GM12864 (cell line): ENCODE results near the gene MID1.

Experiments used
- DNase-seq: peaks from one replicate; pipeline ENCODE4 v3.0.0-alpha.2; 2011; ENCODE audit warnings: low read depth
- H3K4me3 ChIP-seq: 2 replicates; pipeline ENCODE4 v1.5.1; 2011; ENCODE audit warnings: mild to moderate bottlenecking, low read depth, low read length, control low read depth
- CTCF ChIP-seq: IDR thresholded peaks from 2 replicates; pipeline ENCODE4 v1.5.1; 2011; ENCODE audit warnings: low read depth, mild to moderate bottlenecking, moderate library complexity, low read length, control low read depth, inconsistent platforms; ENCODE audit errors: missing control alignments

Gene MID1

GRCh38 chrX:10480861-10481260 is 139.5 kb downstream of the MID1 start:
- H3K4me3 ChIP-seq: no peak overlapping the region
- no peak for DNase-seq
- no peak for TF ChIP-seq CTCF

GRCh38 chrX:10479508-10479907 is 140.9 kb downstream of the MID1 start:
- no peak for DNase-seq

GRCh38 chrX:10477525-10477924 is 142.9 kb downstream of the MID1 start:
- no peak for DNase-seq
- no peak for TF ChIP-seq CTCF
- H3K4me3 ChIP-seq: no peak overlapping the region

More at GRCh38 chrX:10479508-10479907, 140.9 kb downstream of the MID1 start:
- TF ChIP-seq CTCF: no peak
- H3K4me3 ChIP-seq: no peak overlapping the region

- no peak overlapping the region for H3K4me3 ChIP-seq
- no peak for DNase-seq
- no peak for TF ChIP-seq CTCF
Measured at GRCh38 chrX:10474913-10475568, 145.3 kb downstream of the MID1 start.

- TF ChIP-seq CTCF: no peak
- H3K4me3 ChIP-seq: no peak overlapping the region
- no peak for DNase-seq
Measured at GRCh38 chrX:10474510-10474909, 145.9 kb downstream of the MID1 start.

- H3K4me3 ChIP-seq: no peak overlapping the region
- DNase-seq: no peak
- TF ChIP-seq CTCF: no peak
Measured at GRCh38 chrX:10471418-10471817, 149.0 kb downstream of the MID1 start.

GRCh38 chrX:10470009-10470408 is 150.4 kb downstream of the MID1 start:
- H3K4me3 ChIP-seq: no peak overlapping the region
- no peak for DNase-seq
- no peak for TF ChIP-seq CTCF
